ENCODE data around the gene PDCD1. TPM values are rescaled to one million over a fixed set of nuclear protein-coding genes. Genes with fewer than 3 reads are reported as not detected.

PDCD1 gene
- total RNA-seq, 2 experiments from 2014 or later = 6.9 to 8.3 TPM

DNA sequence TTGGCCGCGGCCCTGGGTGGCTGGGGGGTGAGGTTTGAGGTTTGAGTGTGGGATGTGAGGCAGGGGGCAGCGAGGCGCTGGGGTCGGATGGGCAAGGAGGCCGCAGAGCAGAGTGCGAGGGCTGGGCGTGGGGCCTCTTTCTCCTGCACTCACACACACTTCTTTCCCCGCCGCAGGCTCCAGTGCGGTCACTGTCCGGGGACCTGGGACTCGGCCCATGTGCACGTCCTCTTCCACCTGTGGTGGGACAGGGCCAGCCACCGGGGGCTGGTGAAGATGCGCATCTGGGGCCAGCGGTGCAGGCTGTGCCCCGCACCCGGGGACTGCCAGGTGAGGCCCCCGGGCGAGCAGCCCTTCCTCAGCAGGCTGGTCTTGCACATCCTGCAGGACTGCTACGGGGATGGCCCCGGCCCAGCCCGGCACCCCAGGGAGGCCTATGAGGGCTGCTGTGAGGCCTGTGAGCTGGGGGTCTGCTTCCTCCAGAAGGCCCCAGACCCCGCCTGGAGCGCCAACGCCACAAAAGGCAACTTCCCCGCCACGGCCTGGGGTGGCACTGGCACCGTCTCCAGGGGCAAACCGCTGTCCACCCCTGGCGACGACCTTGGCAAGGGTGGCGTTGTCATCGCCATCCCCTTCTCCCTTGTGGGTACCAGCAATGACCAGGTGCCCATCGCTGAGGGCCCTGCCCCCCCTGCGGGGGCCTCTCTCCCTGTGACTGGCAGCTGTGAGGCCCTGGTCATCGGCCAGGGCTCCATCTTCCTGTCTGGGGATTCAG, 13.0 kb upstream of the PDCD1 start:
- Mint-ChIP-seq H3K4me1 (ENCODE audit: low read depth) (peaks cover 27% of the 10 kb centered on the region), H3K27me3 (ENCODE audit: low read depth) (peaks cover 2% of the 10 kb centered on the region), H3K27ac (no peak overlapping the region), H3K9me3 (no peaks in the 10 kb centered on the region), H3K36me3 (ENCODE audit: low read depth) (no peaks in the 10 kb centered on the region), H3K4me3 (no peak overlapping the region)
- CTCF ChIA-PET = no interaction called here
- DNase-seq = no peak
- intact Hi-C loops (cut with micrococcal nuclease) = no loop called here

DNA sequence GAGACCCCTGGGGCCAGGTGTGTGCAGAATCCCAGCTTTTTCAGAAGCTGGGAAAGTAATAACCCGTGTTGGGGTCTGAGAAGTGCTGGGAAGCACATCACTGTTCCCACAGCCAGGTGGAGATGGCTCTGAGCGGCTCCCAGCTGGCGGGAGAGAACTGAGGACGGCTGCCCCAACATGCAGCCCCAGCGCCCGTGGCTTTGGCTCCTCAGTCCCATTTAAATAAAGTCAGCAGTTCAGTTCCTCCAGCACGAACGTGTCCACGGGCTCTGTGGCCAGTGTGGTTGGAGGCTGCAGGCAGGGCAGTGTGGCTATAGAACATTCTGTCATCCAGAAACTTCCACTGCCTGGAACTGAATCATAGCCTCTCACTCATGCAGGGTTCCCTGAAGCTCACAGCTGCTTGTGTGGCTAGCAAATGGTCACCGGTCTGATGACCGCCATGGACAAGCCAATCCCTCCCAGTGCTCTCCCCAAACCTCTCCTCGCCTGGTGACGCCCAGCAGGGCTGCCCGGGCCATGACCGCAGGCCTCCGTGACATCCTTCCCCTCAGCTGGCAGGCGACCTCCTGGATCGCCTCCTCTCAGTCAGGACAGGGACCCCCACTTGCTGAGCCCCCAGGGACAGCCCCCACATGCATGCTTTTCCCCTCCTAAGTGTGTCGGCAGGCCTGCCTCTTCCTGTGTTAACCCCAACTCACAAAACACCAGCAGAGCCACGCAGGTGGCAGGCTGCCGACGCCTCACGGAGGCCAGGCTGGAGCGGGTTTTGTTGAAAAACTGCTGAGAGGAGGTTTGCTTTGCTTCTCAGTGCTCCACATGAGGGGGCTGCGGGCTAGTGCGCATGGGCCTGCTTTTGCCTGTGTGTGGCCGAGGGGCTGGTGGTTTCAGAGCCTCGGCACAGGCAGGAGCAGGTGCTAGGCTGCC, 12.2 kb upstream of the PDCD1 start:
- intact Hi-C loops (cut with micrococcal nuclease) = no loop called here
- H3K4me1 Mint-ChIP-seq (ENCODE audit: low read depth) = peaks cover 27% of the 10 kb centered on the region
- H3K27ac Mint-ChIP-seq = no peak overlapping the region
- no peaks in the 10 kb centered on the region for H3K36me3 Mint-ChIP-seq (ENCODE audit: low read depth)
- no peak overlapping the region for H3K4me3 Mint-ChIP-seq
- no peaks in the 10 kb centered on the region for H3K9me3 Mint-ChIP-seq
- CTCF ChIA-PET = no interaction called here
- H3K27me3 Mint-ChIP-seq (ENCODE audit: low read depth) = peaks cover 2% of the 10 kb centered on the region
- DNase-seq = no peak

DNA sequence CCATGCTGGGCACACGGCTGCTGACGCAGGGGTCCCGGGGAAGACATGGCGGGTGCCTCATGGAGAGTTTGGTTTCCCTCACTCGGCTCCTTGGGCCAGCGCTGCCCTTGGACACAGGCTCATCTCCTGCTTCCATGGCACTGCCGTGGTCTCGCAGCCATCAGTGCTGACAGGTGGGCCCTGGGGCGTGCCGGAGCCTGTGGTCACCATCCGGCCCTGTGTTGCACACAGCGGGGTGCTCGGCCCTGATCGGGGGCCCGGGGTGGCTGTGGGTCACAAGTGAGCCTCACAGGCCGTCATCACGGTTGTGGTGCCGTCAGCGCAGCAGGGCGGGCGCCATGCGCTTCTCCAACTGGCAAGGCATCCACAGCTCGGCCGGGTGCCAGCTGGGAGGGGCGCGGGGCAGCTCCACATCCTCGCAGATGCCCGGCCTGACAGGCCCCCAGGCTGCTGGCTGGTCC, 11.4 kb upstream of the PDCD1 start:
- Mint-ChIP-seq H3K4me3 (no peak overlapping the region), H3K36me3 (ENCODE audit: low read depth) (no peaks in the 10 kb centered on the region), H3K4me1 (ENCODE audit: low read depth) (peaks cover 32% of the 10 kb centered on the region), H3K9me3 (no peaks in the 10 kb centered on the region), H3K27ac (no peak overlapping the region), H3K27me3 (ENCODE audit: low read depth) (peaks cover 2% of the 10 kb centered on the region)
- intact Hi-C loops (cut with micrococcal nuclease) = no loop called here
- CTCF ChIA-PET = no interaction called here
- no peak for DNase-seq

DNA sequence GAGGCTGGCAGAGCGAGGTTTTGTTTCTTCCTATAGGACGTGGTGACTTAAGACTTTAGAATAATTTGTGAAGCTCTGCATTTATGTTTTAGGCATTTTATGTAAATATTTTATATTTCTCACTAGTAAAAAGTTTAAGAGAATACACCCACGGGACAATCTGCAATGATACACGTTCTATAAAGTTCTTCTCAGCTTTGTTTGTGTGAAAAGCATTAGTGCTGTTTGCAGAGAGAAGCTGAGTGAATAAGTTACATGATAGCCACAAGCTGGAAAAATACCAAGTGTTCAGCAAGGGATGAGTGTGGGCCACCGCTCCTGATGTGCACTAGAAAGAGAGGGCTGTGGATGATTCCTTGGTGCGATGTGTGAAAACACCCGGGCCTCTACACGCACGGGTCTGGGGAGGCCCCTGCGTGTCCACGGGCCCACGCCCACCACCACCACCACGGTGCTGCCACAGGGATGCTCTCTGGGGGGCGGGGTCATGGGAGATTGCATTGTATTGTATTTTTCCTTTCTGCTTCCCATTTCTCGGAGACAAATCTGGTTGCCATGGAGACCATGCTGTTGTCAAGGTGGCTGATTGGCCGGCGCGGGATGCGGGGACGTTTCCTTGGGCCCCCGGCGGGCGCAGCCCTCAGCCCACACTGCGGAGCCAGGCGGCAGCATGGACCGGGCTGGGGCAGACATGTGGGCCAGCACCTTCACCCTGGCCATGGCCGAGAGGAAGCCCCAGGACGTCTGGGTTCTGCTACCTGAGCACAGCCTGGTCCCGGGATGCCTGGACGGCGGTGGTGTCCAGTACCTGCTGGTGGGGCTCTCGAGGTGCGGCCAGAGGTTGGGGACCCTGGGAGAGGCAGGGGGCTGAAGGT, 10.6 kb upstream of the PDCD1 start, which contains the start of gene RTP5:
RTP5 (plus strand) TSS at position 643 of the 875 bp plus-strand sequence; CDS start at position 671, 28 bp downstream.
- CTCF ChIA-PET = interaction anchor here (0.6 to 3.6 kb wide), 7 partner anchors 9 to 167 kb away, joined by 3 to 31 read pairs (median 5); partner anchors contain the start of genes D2HGDH and ING5
- H3K27me3 Mint-ChIP-seq (ENCODE audit: low read depth) = peaks cover 4% of the 10 kb centered on the region
- intact Hi-C loops (cut with micrococcal nuclease) = no loop called here
- no peak within 1 kb of the TSS for H3K4me3 Mint-ChIP-seq
- no peak within 1 kb of the TSS for H3K27ac Mint-ChIP-seq
- no peak for DNase-seq
- H3K9me3 Mint-ChIP-seq = no peaks in the 10 kb centered on the region
- no peaks in the 10 kb centered on the region for H3K36me3 Mint-ChIP-seq (ENCODE audit: low read depth)
- peaks cover 40% of the 10 kb centered on the region for H3K4me1 Mint-ChIP-seq (ENCODE audit: low read depth)

DNA sequence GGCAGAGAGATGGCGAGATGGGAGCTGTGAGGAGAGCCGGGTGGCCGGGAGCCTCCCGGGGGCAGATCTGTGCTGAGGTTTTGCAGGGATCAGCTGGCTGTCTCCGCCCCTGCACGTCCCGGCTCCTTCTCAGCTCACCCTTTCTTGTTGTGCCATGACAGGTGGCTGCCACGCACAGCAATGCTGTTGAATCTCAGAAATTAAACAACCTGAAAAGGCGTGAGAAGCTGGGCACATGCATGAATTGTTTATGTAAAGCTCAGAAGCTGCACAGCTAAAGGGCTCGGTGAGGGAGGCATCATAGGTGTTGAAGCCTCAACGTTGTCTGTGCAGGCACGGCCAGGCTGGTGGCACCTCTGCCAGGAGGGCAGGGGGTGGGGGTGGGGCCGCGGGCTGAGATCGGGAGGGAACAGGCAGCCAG, 10.0 kb upstream of the PDCD1 start:
- no peaks in the 10 kb centered on the region for H3K9me3 Mint-ChIP-seq
- no peak for DNase-seq
- CTCF ChIA-PET = interaction anchor here (0.7 to 3.6 kb wide), 8 partner anchors 9 to 167 kb away, joined by 3 to 31 read pairs (median 4); partner anchors contain the start of gene ING5
- H3K36me3 Mint-ChIP-seq (ENCODE audit: low read depth) = no peaks in the 10 kb centered on the region
- H3K27ac Mint-ChIP-seq = no peak overlapping the region
- H3K4me1 Mint-ChIP-seq (ENCODE audit: low read depth) = peaks cover 46% of the 10 kb centered on the region
- H3K27me3 Mint-ChIP-seq (ENCODE audit: low read depth) = peaks cover 7% of the 10 kb centered on the region
- intact Hi-C loops (cut with micrococcal nuclease) = no loop called here
- H3K4me3 Mint-ChIP-seq = no peak overlapping the region

DNA sequence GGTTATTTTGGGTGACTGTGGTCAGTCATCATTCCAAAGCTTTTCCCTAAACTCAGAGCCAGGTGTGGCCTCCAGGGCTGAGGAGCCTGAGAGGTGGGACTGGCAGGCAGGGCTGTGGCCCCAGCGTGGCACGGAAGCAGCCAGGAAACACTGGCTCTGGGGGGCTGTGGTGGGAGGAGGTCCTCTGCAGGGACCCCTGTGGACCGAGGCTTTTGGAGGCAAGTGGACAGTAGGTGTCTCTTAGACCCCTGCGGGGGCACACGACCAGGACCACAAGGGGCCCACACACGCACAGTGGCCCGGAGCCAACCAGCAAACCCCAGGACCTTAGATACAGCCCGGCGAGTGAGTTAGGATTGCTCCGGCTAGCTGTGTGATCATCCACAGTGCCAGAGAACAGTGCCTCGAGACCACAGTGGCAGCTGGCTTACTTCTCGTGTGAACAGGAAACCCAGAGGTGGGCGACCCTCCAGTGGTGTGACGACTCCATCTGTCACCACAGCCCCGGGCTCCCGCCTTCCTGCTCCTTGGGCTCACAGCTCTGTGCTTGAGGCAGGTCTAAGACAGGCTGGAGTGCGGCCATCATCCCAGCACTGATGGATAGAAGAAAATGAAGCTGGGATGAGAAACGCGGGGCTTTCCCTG, 9.2 kb upstream of the PDCD1 start:
- CTCF ChIA-PET = interaction anchor here (0.7 to 3.6 kb wide), 7 partner anchors 8 to 166 kb away, joined by 3 to 31 read pairs (median 5); partner anchors contain the start of gene ING5
- peak; percentile 65 for DNase-seq
- Mint-ChIP-seq H3K4me3 (no peak overlapping the region), H3K4me1 (ENCODE audit: low read depth) (peaks cover 54% of the 10 kb centered on the region), H3K9me3 (no peaks in the 10 kb centered on the region), H3K27ac (no peak overlapping the region), H3K36me3 (ENCODE audit: low read depth) (no peaks in the 10 kb centered on the region), H3K27me3 (ENCODE audit: low read depth) (peaks cover 9% of the 10 kb centered on the region)
- intact Hi-C loops (cut with micrococcal nuclease) = loop anchor here (2.0 kb wide), 1 partner anchor 79 kb away; no protein-coding TSS in a partner anchor

DNA sequence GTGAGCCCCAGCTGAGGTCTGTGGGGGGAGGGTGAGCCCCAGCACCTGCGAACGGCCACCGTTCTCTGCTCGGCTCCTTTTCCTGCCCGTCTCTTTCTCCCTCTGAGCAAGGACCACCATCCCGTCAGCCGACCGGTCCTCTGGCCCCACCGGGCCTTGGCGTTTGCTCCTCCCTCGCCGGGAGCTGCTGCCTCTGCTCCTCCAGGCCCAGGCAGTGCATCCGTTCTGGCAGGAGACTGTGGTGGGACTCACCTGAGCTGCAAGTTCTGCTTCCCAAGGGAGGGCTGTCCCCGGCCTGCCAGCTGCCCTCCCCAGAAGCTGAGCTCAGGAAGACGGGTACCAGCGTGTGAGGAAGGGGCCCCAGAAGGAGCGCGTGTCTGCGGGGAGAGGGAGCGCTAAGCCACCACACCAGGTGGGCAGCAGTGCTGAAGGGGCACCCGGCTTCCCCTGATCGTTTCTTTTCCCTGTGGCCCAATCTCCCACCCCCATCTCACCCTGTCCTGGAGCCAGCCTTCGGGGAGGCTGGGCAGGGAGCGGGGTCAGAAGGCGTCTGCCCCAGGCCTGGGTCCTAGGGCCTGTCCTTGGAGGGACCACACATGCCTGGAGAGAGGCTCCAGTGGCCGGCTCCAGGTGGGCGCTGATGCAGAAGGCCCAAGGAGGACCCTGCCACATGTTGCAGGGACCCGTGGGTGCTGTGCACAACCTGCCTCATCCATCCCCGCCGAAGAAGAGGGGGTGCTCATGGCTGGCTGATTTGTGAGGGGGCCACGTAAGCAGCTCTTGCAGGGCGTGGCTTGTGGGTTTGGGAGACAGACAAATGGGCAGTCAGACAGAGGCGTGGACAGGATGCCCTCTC, 8.3 kb upstream of the PDCD1 start:
- Mint-ChIP-seq H3K4me1 (ENCODE audit: low read depth) (peaks cover 63% of the 10 kb centered on the region), H3K27me3 (ENCODE audit: low read depth) (peaks cover 9% of the 10 kb centered on the region), H3K4me3 (no peak overlapping the region), H3K9me3 (no peaks in the 10 kb centered on the region), H3K36me3 (ENCODE audit: low read depth) (no peaks in the 10 kb centered on the region), H3K27ac (no peak overlapping the region)
- no peak for DNase-seq
- intact Hi-C loops (cut with micrococcal nuclease) = loop anchor here (2.0 kb wide), 1 partner anchor 78 kb away; no protein-coding TSS in a partner anchor
- CTCF ChIA-PET = interaction anchor here (1.0 to 3.6 kb wide), 5 partner anchors 10 to 165 kb away, joined by 3 to 31 read pairs (median 4); partner anchors contain the start of gene ING5

DNA sequence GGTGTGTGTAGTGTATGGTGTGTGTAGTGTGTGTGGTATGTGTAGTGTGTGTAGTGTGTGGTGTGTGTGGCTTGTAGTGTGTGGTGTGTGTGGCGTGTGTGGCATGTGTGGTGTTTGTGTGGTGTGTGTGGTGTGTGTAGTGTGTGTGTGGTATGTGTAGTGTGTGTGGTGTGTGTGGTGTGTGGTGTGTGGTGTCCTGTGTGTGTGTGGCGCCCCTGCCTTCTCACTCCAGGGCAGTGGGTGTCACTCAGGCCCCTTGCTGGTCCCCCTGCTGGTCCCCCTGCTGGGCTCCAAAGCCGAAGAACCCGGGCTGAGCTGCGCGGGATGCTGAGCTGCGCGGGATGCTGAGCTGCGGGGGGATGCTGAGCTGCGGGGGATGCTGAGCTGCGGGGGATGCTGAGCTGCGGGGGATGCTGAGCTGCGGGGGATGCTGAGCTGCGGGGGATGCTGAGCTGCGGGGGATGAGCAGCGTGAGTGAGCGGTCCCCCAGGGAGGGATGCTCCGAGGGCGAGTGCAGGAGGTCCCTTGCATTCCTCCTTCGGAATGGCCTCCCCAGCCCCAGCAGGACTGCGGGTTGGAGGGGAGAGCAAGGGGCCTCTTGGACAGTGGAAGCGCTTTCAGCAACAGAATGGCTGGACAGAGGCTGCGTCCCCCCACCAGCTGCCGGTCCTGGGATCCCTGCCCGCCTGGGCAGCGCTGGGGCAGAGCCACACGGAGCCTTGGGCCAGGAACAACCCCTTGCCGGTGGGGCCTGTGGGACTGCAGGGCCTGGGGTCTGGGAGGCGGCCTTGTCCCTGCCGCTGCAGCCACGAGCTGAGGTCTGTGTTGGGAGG, 7.5 kb upstream of the PDCD1 start:
- Mint-ChIP-seq H3K27me3 (ENCODE audit: low read depth) (peaks cover 14% of the 10 kb centered on the region), H3K9me3 (no peaks in the 10 kb centered on the region), H3K27ac (no peak overlapping the region), H3K36me3 (ENCODE audit: low read depth) (no peaks in the 10 kb centered on the region), H3K4me1 (ENCODE audit: low read depth) (peaks cover 69% of the 10 kb centered on the region), H3K4me3 (no peak overlapping the region)
- intact Hi-C loops (cut with micrococcal nuclease) = loop anchor here (2.0 kb wide), 1 partner anchor 77 kb away; no protein-coding TSS in a partner anchor
- CTCF ChIA-PET = interaction anchor here (1.0 to 3.6 kb wide), 3 partner anchors 11 to 31 kb away, joined by 3 to 31 read pairs (median 4); no protein-coding TSS in a partner anchor
- DNase-seq = peak; percentile 63

DNA sequence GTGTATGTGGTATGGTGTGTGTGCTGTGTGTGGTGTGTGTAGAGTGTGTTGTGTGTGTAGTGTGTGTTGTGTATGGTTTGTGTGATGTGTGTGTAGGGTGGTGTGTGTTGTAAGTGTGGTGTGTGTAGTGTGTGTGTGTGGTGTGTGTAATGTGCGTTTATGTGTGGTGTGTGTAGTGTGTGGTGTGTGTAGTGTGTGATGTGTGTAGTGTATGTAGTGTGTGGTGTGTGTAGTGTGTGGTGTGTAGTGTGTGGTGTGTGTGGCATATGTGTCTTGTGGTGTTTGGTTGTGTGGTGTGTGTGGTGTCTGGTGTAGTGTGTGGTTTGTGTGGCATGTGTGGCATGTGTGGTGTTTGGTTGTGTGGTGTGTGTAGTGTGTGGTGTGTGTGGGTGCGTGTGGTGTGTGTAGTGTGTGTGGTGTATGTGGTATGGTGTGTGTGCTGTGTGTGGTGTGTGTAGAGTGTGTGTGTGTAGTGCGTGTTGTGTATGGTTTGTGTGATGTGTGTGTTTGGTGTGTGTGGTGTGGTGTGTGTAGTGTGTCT, 6.8 kb upstream of the PDCD1 start:
- Mint-ChIP-seq H3K36me3 (ENCODE audit: low read depth) (no peaks in the 10 kb centered on the region), H3K27me3 (ENCODE audit: low read depth) (peaks cover 14% of the 10 kb centered on the region), H3K27ac (no peak overlapping the region), H3K4me3 (no peak overlapping the region), H3K4me1 (ENCODE audit: low read depth) (peaks cover 73% of the 10 kb centered on the region), H3K9me3 (no peaks in the 10 kb centered on the region)
- CTCF ChIA-PET = no interaction called here
- DNase-seq = no peak
- intact Hi-C loops (cut with micrococcal nuclease) = no loop called here

DNA sequence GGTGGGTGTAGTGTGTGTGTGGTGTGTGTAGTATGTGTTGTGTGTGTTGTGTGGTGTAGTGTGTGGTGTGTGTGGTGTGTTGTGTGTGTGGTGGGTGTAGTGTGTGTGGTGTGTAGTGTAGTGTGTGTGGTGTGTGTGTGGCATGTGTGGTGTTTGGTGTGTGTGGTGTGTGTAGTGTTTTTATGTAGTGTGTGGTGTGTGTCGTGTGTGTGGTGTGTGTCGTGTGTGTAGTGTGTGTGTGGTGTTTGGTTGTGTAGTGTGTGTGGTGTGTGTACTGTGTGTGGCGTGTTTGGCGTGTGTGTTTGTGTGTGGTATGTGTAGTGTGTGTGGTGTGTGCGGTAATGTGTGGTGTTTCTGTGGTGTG, 6.1 kb upstream of the PDCD1 start:
- intact Hi-C loops (cut with micrococcal nuclease) = no loop called here
- H3K27ac Mint-ChIP-seq = peak overlapping the region; percentile 25
- no peaks in the 10 kb centered on the region for H3K9me3 Mint-ChIP-seq
- DNase-seq = no peak
- CTCF ChIA-PET = no interaction called here
- no peak overlapping the region for H3K4me3 Mint-ChIP-seq
- H3K4me1 Mint-ChIP-seq (ENCODE audit: low read depth) = peaks cover 79% of the 10 kb centered on the region
- no peaks in the 10 kb centered on the region for H3K36me3 Mint-ChIP-seq (ENCODE audit: low read depth)
- peaks cover 14% of the 10 kb centered on the region for H3K27me3 Mint-ChIP-seq (ENCODE audit: low read depth)
